ENCODE data around the gene CEP170B.
"Not testable (repeated sequence)": the region's sequence is repeated elsewhere in the genome, so short reads cannot be mapped to it uniquely, and the experiment has no call there.

CEP170B gene

DNA sequence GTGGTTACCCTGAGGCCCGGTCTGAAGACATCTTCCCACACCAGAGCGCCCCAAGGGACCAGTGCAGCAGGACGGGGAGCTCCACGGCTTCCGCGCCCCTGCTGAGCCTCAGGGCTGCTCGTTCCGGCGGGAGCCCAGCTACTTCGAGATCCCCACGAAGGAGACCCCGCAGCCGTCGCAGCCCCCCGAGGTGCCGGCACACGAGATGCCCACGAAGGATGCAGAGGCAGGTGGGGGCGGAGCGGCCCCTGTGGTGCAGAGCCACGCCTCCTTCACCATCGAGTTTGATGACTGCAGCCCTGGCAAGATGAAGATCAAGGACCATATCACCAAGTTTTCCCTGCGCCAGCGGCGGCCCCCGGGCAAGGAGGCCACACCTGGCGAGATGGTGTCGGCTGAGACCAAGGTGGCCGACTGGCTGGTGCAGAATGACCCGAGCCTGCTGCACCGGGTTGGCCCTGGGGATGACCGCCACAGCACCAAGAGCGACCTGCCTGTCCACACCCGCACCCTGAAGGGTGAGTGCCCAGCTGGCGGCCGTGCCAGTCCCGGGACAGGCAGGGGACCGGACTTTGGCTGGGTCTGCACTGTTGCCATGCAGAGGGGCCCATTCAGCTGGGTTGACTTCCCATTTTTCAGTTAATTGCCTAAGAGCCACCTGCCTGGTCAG is 18.1 kb downstream of the CEP170B start:
- TF ChIP-seq, protein P1, sequence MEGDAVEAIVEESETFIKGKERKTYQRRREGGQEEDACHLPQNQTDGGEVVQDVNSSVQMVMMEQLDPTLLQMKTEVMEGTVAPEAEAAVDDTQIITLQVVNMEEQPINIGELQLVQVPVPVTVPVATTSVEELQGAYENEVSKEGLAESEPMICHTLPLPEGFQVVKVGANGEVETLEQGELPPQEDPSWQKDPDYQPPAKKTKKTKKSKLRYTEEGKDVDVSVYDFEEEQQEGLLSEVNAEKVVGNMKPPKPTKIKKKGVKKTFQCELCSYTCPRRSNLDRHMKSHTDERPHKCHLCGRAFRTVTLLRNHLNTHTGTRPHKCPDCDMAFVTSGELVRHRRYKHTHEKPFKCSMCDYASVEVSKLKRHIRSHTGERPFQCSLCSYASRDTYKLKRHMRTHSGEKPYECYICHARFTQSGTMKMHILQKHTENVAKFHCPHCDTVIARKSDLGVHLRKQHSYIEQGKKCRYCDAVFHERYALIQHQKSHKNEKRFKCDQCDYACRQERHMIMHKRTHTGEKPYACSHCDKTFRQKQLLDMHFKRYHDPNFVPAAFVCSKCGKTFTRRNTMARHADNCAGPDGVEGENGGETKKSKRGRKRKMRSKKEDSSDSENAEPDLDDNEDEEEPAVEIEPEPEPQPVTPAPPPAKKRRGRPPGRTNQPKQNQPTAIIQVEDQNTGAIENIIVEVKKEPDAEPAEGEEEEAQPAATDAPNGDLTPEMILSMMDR (IDR thresholded peaks at IDR 0.05) = no peak
- H3K4me3 Mint-ChIP-seq = no peak overlapping the region
- H3K36me3 Mint-ChIP-seq (ENCODE audit: low read depth) = no peaks in the 10 kb centered on the region
- peaks cover 6% of the 10 kb centered on the region for H3K27me3 Mint-ChIP-seq (ENCODE audit: low read depth, poor library complexity)
- DNase-seq = no peak
- H3K27ac Mint-ChIP-seq = no peak overlapping the region
- peaks cover 4% of the 10 kb centered on the region for H3K4me1 Mint-ChIP-seq
- no peaks in the 10 kb centered on the region for H3K9me3 Mint-ChIP-seq

GRCh38 chr14:104883681-104884361 is 18.8 kb downstream of the CEP170B start:
- no peak for DNase-seq
- H3K4me1 Mint-ChIP-seq = peaks cover 5% of the 10 kb centered on the region
- no peaks in the 10 kb centered on the region for H3K36me3 Mint-ChIP-seq (ENCODE audit: low read depth)
- H3K27me3 Mint-ChIP-seq (ENCODE audit: low read depth, poor library complexity) = peaks cover 6% of the 10 kb centered on the region
- H3K4me3 Mint-ChIP-seq = no peak overlapping the region
- TF ChIP-seq, protein P1 (IDR thresholded peaks at IDR 0.05) = no peak
- no peak overlapping the region for H3K27ac Mint-ChIP-seq
- H3K9me3 Mint-ChIP-seq = no peaks in the 10 kb centered on the region

DNA sequence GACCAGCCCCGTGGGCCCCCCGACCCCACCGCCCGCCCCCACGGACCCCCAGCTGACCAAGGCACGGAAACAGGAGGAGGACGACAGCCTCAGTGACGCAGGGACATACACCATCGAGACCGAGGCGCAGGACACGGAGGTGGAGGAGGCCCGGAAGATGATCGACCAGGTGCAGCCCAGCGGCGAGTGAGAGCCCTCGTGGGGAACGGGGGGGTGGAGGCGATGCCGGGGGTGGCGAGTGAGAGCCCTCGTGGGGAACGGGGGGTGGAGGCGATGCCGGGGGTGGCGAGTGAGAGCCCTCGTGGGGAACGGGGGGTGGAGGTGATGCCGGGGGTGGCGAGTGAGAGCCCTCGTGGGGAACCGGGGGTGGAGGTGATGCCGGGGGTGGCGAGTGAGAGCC is 19.3 kb downstream of the CEP170B start:
- not testable (repeated sequence) for H3K4me1 Mint-ChIP-seq; H3K36me3 Mint-ChIP-seq (ENCODE audit: low read depth); H3K9me3 Mint-ChIP-seq; DNase-seq; H3K27me3 Mint-ChIP-seq (ENCODE audit: low read depth, poor library complexity); H3K4me3 Mint-ChIP-seq; H3K27ac Mint-ChIP-seq

DNA sequence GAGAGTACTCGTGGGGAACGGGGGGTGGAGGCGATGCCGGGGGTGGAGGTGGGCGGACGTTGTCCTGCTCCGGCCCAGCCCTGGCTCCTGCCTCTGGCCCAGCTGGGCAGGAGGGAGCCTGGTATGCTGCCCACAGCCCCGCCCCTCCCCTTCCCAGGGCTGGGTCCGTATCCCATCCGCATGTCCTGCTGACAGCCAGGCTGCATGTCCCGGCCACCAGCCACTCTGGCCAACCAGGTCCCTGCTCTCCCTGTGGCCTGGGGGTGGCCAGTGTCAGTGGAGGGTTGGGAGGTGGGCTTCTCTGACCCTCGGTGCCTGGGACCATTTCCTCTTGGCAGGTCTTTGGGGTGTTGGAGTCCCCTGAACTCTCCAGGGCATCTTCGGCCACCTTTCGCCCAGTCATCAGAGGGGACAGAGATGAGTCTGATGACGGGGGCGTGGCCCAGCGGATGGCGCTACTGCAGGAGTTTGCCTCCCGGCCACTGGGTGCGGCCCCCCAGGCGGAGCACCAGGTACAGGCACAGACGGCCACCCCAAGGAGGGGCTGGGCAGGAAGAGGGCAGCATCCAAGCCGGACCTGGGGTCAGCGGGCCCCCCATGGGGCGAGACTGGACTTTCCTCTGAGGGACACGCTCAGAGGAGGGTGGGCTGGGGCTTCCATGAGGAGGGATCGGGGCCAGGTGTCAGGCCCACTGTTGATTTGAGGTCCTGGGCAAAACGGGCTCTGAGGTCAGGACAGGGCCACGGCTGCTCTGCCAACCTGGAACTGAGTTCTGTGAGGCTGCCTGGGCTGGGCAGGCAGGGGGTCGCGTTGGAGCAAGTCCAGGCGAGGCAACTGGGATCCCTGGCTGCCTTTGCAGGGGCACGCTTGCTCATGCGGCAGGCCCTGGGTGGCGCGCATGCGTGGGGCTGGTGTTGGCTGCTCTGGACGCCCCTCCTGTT is 20.2 kb downstream of the CEP170B start:
- H3K27me3 Mint-ChIP-seq (ENCODE audit: low read depth, poor library complexity) = no peaks in the 10 kb centered on the region
- no peak for DNase-seq
- no peak overlapping the region for H3K27ac Mint-ChIP-seq
- no peaks in the 10 kb centered on the region for H3K9me3 Mint-ChIP-seq
- H3K4me3 Mint-ChIP-seq = no peak overlapping the region
- TF ChIP-seq, protein P1 (IDR thresholded peaks at IDR 0.05) = no peak
- H3K4me1 Mint-ChIP-seq = peaks cover 10% of the 10 kb centered on the region
- H3K36me3 Mint-ChIP-seq (ENCODE audit: low read depth) = no peaks in the 10 kb centered on the region

DNA sequence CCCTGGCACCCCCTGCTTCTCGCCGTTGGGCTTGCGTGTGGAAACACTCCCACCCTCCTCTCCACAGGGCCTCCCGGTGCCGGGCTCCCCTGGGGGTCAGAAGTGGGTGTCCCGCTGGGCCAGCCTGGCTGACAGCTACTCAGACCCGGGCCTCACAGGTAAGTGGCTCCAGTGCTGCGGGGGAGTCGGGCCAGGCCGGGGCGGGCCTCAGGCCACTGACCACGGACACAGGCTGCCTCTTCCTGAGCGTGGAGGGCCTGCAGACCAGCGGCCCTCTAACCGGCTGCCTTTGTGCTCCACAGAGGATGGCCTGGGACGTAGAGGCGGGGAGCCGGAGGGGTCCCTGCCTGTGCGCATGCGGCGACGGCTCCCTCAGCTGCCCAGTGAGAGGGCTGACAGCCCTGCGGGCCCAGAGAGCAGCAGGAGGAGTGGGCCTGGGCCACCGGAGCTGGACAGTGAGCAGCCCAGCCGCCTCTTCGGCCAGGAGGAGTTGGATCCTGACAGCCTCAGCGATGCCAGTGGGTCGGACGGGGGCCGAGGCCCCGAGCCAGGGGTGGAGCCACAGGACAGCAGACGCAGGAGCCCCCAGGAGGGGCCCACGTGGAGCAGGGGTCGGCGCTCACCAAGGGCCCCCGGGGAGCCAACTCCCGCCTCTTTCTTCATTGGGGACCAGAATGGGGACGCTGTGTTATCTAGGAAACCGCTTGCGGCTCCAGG is 21.1 kb downstream of the CEP170B start:
- Mint-ChIP-seq H3K36me3 (ENCODE audit: low read depth) (no peaks in the 10 kb centered on the region), H3K9me3 (no peaks in the 10 kb centered on the region), H3K4me1 (peaks cover 10% of the 10 kb centered on the region), H3K27me3 (ENCODE audit: low read depth, poor library complexity) (no peaks in the 10 kb centered on the region), H3K27ac (no peak overlapping the region), H3K4me3 (no peak overlapping the region)
- TF ChIP-seq, protein P1 (IDR thresholded peaks at IDR 0.05) = no peak
- no peak for DNase-seq

Measured in nephron progenitor cell (in vitro differentiated cells).